GM18868 (cell line): Measurements from ENCODE around the gene SESN2.

Experiments used
- ATAC-seq: cut with Tn5 transposase; IDR thresholded peaks from one replicate; pipeline ENCODE4 v1.9.1; 2021; ENCODE audit warnings: mild to moderate bottlenecking, moderate library complexity; ENCODE audit not compliant: unreplicated experiment

SESN2 gene, protein sequence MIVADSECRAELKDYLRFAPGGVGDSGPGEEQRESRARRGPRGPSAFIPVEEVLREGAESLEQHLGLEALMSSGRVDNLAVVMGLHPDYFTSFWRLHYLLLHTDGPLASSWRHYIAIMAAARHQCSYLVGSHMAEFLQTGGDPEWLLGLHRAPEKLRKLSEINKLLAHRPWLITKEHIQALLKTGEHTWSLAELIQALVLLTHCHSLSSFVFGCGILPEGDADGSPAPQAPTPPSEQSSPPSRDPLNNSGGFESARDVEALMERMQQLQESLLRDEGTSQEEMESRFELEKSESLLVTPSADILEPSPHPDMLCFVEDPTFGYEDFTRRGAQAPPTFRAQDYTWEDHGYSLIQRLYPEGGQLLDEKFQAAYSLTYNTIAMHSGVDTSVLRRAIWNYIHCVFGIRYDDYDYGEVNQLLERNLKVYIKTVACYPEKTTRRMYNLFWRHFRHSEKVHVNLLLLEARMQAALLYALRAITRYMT

DNA sequence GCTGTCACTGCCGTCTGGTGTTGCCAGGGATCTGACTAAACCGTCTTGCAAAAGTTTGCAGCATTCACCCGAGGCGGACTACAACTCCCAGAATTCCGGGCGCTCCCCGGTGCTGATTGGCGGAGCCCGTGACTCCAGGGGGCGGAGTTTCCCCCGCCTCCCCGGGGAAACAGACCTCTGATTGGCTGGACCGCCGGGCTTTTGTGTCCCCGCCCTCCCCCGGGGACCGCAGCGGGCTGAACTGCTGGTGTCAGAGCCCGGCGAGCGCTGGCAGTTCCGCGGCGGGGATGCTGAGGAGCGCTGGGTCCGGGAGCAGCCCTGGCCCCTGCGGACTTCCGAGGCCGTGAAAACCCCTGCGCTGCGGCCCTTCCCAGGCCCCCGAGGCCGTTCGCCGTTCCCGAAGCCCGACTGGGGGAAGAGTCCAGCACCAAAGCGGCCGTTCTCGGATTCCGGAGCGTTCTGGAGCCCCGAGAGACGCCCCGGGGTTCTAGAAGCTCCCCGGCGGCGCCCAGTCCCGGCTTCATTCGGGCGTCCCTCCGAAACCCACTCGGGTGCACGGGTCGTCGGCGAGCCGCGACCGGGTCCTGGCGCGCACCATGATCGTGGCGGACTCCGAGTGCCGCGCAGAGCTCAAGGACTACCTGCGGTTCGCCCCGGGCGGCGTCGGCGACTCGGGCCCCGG, at the start of gene SESN2:
SESN2 (plus strand) TSS at position 267 of the 682 bp plus-strand sequence; CDS start at position 597, 330 bp downstream.
- peak; percentile 94 for ATAC-seq

- ATAC-seq: no peak
Measured at GRCh38 chr1:28209700-28210099, 49.6 kb upstream of the SESN2 start.

DNA sequence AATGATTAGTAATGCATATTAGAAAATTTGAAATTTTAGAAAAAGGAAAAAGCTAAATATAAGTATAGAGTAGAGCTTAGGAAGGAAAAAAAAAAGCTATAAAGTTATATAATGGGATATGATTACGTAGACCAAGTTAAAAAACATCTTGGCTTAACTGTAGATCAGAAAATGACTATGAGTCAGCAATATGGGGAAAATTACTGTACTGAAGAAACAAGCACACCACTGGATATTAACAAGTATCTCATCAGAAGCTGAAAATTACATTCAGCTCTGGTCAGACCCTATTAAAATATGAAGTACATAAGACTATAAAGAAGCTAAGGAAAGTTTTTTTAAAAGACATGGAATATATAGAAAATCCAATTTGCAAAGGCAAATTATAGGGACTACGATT, 46.0 kb upstream of the SESN2 start:
- ATAC-seq: no peak

DNA sequence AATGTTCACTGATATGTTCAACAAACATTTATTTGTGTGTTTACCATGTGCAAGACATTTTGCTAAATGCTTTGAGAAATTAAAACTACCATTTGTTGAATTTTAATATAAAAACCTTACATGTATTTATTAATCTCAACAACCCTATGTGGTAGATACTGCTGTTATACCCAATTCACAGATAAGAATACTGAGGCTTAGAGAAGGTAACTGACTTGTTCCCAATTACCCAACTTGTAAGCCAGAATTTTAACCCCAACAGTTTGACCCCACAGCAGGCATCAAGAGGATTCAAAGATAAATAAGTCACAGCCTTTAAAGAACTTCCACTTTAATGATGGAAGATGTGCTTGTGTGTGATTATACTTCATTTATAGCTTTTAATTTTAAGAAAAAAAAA, 30.2 kb upstream of the SESN2 start:
- ATAC-seq: no peak

- ATAC-seq: no peak
Measured at GRCh38 chr1:28229996-28230395, 29.3 kb upstream of the SESN2 start.

- ATAC-seq: peak; percentile 59
Measured at GRCh38 chr1:28232558-28233263, 26.6 kb upstream of the SESN2 start, which contains the start of gene DNAJC8. DNAJC8 (minus strand) TSS chr1:28233029; CDS start chr1:28232998, 31 bp downstream.

DNA sequence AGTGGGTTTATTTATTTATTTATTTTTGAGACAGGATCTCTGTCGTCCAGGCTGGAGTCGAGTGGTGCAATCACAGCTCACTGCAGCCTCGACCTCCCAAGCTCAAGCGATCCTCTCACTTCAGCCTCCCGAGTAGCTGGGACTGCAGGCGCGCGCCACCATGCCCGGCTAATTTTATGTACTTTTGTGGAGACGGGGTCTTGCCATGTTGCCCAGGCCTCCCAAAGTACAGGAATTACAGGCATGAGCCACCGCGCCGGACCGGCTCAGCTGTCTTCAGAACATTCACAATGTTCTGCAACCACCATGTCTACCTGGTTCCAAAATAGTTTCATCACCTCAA, 26.1 kb upstream of the SESN2 start:
- ATAC-seq: no peak

- peak; percentile 88 for ATAC-seq
Measured at GRCh38 chr1:28235755-28236655, 23.3 kb upstream of the SESN2 start, which contains the start of gene ATP5IF1. ATP5IF1 (plus strand) TSS chr1:28236124; CDS start chr1:28236184, 60 bp downstream.

DNA sequence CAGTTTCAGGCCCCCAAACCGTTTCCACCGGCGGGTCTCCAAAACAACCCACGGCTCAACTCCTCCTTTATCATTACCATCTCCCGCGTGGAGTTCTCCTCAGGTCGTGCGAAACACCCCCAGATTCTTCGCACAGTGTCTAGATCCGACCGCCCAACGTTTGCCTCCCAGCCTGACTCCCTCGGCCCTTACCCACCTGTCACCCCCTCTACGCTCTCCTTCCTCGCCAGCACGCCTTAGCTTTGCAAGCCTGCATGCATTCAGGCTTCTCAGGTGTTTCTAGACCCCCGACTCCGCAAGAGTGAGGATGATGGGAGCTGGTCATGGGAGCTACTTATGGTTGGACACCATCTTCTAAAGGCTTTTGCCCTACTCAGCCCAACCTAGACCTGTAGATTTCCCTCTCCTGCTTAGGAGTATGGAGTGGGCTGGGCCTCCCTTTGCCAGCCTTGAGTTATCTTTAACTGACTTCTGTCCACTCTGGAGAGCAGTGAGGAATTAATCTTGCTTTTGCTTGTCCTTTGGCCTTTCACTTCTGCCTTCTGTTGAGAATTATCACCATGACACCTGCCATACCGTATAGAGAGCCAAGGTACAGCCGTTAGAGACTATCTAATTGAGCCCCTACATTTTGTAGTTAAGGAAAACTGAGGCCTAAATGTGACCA, 22.5 kb upstream of the SESN2 start:
- ATAC-seq: no peak

GRCh38 chr1:28239004-28239403, 20.3 kb upstream of the SESN2 start:
- no peak for ATAC-seq

DNA sequence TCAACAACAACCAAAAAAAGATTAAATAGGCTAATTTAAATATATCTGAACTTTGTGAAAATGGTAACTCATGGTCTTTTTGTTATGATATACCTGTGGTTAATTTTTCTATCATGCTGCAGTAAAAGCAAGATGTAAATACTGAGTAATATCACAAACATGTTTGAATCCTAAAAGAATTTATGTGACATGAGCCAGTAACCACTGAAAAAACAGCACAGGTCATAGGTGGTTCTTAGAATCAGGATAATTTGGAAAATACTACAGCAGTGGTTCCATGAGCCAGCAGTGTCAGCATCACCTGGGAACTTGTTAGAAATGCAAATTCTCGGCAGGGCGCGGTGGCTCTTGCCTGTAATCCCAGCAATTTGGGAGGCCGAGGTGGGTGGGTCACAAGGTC, 19.3 kb upstream of the SESN2 start:
- ATAC-seq: no peak

- no peak for ATAC-seq
Measured at GRCh38 chr1:28241638-28242241, 17.6 kb upstream of the SESN2 start.

GRCh38 chr1:28243685-28244311, 15.5 kb upstream of the SESN2 start:
- ATAC-seq: no peak

- ATAC-seq: no peak
Measured at GRCh38 chr1:28244549-28245251, 14.6 kb upstream of the SESN2 start.

DNA sequence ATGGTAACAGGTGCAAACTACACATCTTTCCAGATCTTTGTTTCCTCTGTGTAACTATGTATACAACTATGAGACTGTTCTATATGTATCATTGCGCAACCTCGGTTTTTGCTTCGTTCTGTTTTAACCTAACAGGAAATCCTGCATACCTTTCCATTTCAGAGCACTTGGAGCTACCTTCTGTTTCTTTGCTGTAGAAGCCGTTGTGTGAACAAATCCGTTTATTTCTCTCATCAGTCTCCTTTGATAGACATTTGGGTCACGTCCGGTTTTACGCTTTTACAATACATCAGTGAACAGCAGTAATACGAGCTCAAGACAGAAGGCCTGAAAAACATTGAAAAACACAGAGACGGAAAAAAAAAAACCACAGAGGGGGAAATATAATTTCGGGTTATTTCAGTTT, 12.9 kb upstream of the SESN2 start:
- ATAC-seq: no peak

DNA sequence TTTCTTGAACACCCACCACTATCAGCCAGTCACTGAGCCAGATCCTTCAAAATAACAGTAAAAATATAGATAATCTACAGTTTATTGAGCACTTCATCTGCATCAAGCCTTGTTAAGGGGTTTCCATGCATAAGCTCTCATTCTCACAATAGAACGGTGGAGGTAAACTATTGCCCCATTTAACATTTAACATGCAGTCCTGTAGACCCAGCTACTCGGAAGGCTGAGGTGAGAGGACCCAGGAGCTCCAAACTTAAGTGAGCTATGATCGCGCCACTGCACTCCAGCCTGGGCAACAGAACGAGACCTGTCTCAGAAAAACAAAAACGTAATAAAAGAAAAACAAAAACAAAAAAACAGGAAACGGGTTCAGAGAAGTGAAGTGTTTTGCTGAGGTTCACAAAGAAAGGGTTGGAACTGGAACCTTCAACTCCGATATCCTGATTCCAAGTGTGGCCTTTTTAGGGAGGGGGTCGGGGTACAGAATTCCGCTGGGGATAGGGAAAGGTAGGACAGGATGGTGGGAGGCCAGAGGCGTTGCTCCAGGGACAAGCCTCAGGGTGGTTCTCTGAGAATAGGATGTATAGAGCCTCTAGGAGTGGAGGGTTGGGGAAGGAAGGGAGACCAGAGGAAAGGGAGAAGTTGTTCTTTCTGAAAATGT, 11.6 kb upstream of the SESN2 start:
- ATAC-seq: no peak

DNA sequence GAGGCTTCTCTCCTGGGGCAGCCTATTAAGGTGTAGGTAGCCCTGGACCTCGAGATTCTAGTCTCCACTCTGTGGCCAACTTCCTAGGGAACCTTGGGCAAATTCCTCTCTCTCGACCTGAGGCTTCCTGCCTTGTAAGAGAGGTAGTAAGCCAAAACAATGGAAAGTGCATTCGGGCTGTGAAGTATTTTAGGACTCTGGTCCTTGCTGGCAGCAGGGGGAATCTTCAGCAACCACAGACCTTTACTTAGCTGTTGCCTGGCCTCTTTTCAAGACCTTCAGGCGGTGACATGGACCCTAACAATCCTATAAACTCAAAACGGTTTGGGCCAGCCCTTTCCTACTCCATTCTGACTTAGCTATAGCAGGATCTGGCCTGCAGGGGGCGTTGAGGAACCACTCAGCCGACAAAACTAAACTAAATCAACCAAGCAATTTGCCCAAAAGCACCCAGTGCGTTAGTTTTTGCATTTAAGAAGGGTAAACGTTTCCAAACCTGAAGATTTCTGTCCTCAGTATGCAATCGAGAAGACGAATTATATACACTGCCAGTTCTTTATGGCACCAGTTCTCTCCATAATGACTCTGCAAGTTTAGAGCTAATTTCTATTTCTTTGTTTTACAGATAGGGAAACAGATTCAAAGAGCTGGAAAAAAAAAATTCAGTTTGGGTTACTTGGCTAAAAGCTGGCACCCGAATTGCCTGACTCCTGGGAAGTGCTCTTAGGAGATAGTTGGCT, 10.9 kb upstream of the SESN2 start:
- ATAC-seq: no peak
